DND-41 (cell line): ENCODE data around the gene HOGA1.

Source experiments
- CTCF ChIP-seq: IDR thresholded peaks from 2 replicates; pipeline ENCODE4 v1.5.1; 2012; ENCODE audit warnings: borderline replicate concordance, low read length, moderate library complexity, mild to moderate bottlenecking; ENCODE audit not compliant: poor library complexity, severe bottlenecking; ENCODE audit errors: extremely low read depth
- EZH2 ChIP-seq: IDR thresholded peaks from 3 replicates; pipeline ENCODE4 v1.6.1; 2012; ENCODE audit warnings: borderline replicate concordance, low read depth, mild to moderate bottlenecking, moderate library complexity, low read length, inconsistent platforms; ENCODE audit not compliant: severe bottlenecking

- TF ChIP-seq CTCF (no peak), EZH2 (no peak)
Observed at GRCh38 chr10:97647556-97647955, 63.4 kb downstream of the HOGA1 start.
